AG09309 (cell line): ENCODE results near the gene SMIM33.

ENCODE experiments used
- DNase-seq: peaks from one replicate; pipeline ENCODE4 v3.0.0-alpha.2; 2010; ENCODE audit warnings: low read depth
- H3K4me3 ChIP-seq: 2 replicates; pipeline ENCODE4 v1.5.1; 2011; ENCODE audit warnings: mild to moderate bottlenecking, low read depth, low read length, moderate library complexity; ENCODE audit not compliant: control insufficient read depth
- CTCF ChIP-seq: IDR thresholded peaks from 2 replicates; pipeline ENCODE4 v1.5.1; 2011; ENCODE audit warnings: mild to moderate bottlenecking, low read depth, low read length, inconsistent platforms; ENCODE audit not compliant: insufficient read depth, control insufficient read depth; ENCODE audit errors: missing control alignments

Gene SMIM33

GRCh38 chr5:139517683-139518564 lies 47.1 kb downstream of the SMIM33 start:
- DNase-seq, result peak; percentile 34
- H3K4me3 ChIP-seq, result peak overlapping the region; percentile 72
- TF ChIP-seq CTCF, result peak; percentile 85
